AG09309 (cell line): Measurements from ENCODE around the gene TAS2R41.
"Not testable (repeated sequence)": the region's sequence is repeated elsewhere in the genome, so short reads cannot be mapped to it uniquely, and the experiment has no call there.

Experiments
- DNase-seq: peaks from one replicate; pipeline ENCODE4 v3.0.0-alpha.2; 2010; ENCODE audit warnings: low read depth
- H3K4me3 ChIP-seq: 2 replicates; pipeline ENCODE4 v1.5.1; 2011; ENCODE audit warnings: mild to moderate bottlenecking, low read depth, low read length, moderate library complexity; ENCODE audit not compliant: control insufficient read depth
- CTCF ChIP-seq: IDR thresholded peaks from 2 replicates; pipeline ENCODE4 v1.5.1; 2011; ENCODE audit warnings: mild to moderate bottlenecking, low read depth, low read length, inconsistent platforms; ENCODE audit not compliant: insufficient read depth, control insufficient read depth; ENCODE audit errors: missing control alignments

Gene TAS2R41

GRCh38 chr7:143518941-143519340 is 41.3 kb downstream of the TAS2R41 start:
- DNase-seq = no peak
- H3K4me3 ChIP-seq = no peak overlapping the region
- TF ChIP-seq CTCF = no peak

- no peak overlapping the region for H3K4me3 ChIP-seq
- DNase-seq = no peak
- TF ChIP-seq CTCF = no peak
Observed at GRCh38 chr7:143519411-143520131, 41.9 kb downstream of the TAS2R41 start.

GRCh38 chr7:143522309-143522916 is 44.7 kb downstream of the TAS2R41 start:
- not testable (repeated sequence) for H3K4me3 ChIP-seq, DNase-seq
